Left ventricle myocardium inferior (tissue), 1 donor: Measurements from ENCODE around the gene LSAMP. TPM values are rescaled to one million over a fixed set of nuclear protein-coding genes. Genes with fewer than 3 reads are reported as not detected.

Experiments used
- DNase-seq: peaks from one replicate; pipeline ENCODE4 v3.0.0-alpha.2; 2020
- H3K27ac ChIP-seq: fragments of 200-600 bp; replicated peaks from 2 replicates; pipeline ENCODE4 v1.8.0; 2021
- H3K27me3 ChIP-seq: fragments of 200-600 bp; 2 replicates; pipeline ENCODE4 v1.8.0; 2021; ENCODE audit warnings: low read depth
- H3K36me3 ChIP-seq: fragments of 200-600 bp; 2 replicates; pipeline ENCODE4 v1.8.0; 2021
- H3K4me1 ChIP-seq: fragments of 200-600 bp; 2 replicates; pipeline ENCODE4 v1.8.0; 2021
- H3K4me3 ChIP-seq: fragments of 200-600 bp; 2 replicates; pipeline ENCODE4 v1.8.0; 2021; ENCODE audit warnings: mild to moderate bottlenecking, moderate library complexity
- H3K9me3 ChIP-seq: fragments of 200-600 bp; replicated peaks from 2 replicates; pipeline ENCODE4 v1.8.0; 2021
- intact Hi-C: fragments of 100-400 bp; cut with micrococcal nuclease; formaldehyde crosslinking; loops from one replicate; pipeline ENCODE4 v1.11.0; 2022
- total RNA-seq: library from RNA; stranded (reverse); fragmentation: NEBNext Ultra II Directional; extraction: Animal tissue kit (Norgen Biotek cat#: 25700); gene quantifications from one replicate; pipeline ENCODE4 v1.2.1, GENCODE V29; 2021
- TF ChIP-seq, protein P1 (sequence below): fragments of 200-600 bp; IDR thresholded peaks from 2 replicates; pipeline ENCODE4 v1.8.0; 2021; ENCODE audit warnings: antibody characterized with exemption, mild to moderate bottlenecking, borderline replicate concordance
- donor health status: DM: no; HTN: yes; CAD: no; lungs with severe emphysema.

LSAMP gene
- total RNA-seq, 1 donor from 2014 or later: 1.2 TPM

GRCh38 chr3:116302087-116302747, 143.1 kb downstream of the LSAMP start:
- Histone ChIP-seq H3K4me3 (no peak overlapping the region), H3K4me1 (no peaks in the 10 kb centered on the region), H3K27ac (no peak overlapping the region), H3K36me3 (no peaks in the 10 kb centered on the region), H3K9me3 (no peaks in the 10 kb centered on the region), H3K27me3 (no peaks in the 10 kb centered on the region)
- intact Hi-C loops: no loop called here
- TF ChIP-seq, protein P1, sequence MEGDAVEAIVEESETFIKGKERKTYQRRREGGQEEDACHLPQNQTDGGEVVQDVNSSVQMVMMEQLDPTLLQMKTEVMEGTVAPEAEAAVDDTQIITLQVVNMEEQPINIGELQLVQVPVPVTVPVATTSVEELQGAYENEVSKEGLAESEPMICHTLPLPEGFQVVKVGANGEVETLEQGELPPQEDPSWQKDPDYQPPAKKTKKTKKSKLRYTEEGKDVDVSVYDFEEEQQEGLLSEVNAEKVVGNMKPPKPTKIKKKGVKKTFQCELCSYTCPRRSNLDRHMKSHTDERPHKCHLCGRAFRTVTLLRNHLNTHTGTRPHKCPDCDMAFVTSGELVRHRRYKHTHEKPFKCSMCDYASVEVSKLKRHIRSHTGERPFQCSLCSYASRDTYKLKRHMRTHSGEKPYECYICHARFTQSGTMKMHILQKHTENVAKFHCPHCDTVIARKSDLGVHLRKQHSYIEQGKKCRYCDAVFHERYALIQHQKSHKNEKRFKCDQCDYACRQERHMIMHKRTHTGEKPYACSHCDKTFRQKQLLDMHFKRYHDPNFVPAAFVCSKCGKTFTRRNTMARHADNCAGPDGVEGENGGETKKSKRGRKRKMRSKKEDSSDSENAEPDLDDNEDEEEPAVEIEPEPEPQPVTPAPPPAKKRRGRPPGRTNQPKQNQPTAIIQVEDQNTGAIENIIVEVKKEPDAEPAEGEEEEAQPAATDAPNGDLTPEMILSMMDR: no peak
- no peak for DNase-seq

DNA sequence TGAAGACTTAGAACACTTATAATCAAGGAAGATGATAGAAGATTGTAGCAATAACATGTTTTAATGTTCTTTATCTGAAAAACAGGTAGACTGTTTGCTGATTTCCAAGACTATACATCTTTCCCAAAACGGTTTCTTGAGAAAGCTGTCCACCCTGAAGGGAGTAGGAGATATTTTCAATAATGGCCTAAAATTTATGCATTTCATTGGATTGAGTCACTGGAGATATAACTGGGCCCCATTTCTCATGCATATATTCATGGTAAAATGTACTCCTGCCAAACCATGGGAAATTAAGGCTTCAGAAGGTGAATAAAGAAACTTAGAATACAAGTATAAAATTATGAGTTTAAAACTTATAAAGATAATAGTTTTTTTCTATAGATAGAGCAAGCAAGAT, 143.9 kb downstream of the LSAMP start:
- intact Hi-C loops: no loop called here
- Histone ChIP-seq H3K27me3 (no peaks in the 10 kb centered on the region), H3K27ac (no peak overlapping the region), H3K4me3 (no peak overlapping the region), H3K4me1 (no peaks in the 10 kb centered on the region), H3K36me3 (no peaks in the 10 kb centered on the region), H3K9me3 (no peaks in the 10 kb centered on the region)
- TF ChIP-seq, protein P1: no peak
- no peak for DNase-seq

- TF ChIP-seq, protein P1: no peak
- Histone ChIP-seq H3K9me3 (no peaks in the 10 kb centered on the region), H3K27ac (no peak overlapping the region), H3K36me3 (no peaks in the 10 kb centered on the region), H3K4me1 (no peaks in the 10 kb centered on the region), H3K27me3 (no peaks in the 10 kb centered on the region), H3K4me3 (no peak overlapping the region)
- DNase-seq: no peak
- intact Hi-C loops: no loop called here
Observed at GRCh38 chr3:116300226-116300625, 145.1 kb downstream of the LSAMP start.

DNA sequence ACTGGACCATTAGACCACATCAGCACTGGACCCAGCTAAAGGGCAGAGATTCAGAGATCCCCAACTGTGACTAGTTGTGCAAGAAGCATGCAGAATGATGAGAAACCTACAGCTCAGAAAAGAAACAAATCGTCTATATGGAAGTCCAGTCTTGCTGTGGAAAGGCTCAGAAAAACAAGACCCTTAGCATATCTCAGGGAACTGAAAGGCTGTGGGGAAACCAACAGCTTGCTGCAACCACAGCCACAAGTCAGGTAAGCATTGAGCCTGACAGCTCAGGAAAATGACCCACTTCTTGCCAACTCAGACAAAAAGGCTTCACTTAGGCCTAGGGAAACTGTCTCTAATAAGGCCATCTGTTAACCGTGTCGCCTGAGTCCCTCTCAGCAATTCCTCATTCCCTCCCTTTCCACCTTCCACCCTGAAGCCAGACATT, 145.6 kb downstream of the LSAMP start:
- no peak for DNase-seq
- no peaks in the 10 kb centered on the region for H3K36me3 ChIP-seq
- H3K27me3 ChIP-seq: no peaks in the 10 kb centered on the region
- H3K4me1 ChIP-seq: no peaks in the 10 kb centered on the region
- H3K4me3 ChIP-seq: no peak overlapping the region
- no peaks in the 10 kb centered on the region for H3K9me3 ChIP-seq
- H3K27ac ChIP-seq: no peak overlapping the region
- intact Hi-C loops: no loop called here
- TF ChIP-seq, protein P1: no peak

DNA sequence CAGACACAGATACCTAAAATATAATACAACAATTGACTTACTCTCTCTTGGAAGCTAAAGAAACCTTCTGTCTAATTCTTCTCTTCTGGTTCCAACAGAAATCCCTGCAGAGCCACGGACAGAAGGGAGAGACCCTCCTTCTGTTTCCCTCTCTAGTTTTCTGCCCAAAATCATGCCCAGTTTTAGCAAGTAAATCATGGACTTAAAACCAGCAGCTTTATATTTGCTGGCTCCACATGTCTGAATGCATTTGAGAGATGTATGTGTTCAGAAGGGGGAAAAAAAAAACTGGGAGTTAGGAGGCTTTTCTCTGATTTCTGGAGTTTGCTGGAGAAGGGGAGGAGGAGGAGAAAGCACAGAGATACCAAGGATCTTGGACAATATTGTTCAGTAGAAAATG, 147.1 kb downstream of the LSAMP start:
- TF ChIP-seq, protein P1: no peak
- Histone ChIP-seq H3K9me3 (no peaks in the 10 kb centered on the region), H3K36me3 (no peaks in the 10 kb centered on the region), H3K27ac (no peak overlapping the region), H3K27me3 (no peaks in the 10 kb centered on the region), H3K4me1 (no peaks in the 10 kb centered on the region), H3K4me3 (no peak overlapping the region)
- no peak for DNase-seq
- intact Hi-C loops: no loop called here
